Heart left ventricle (tissue), 16 donors: ENCODE measurements around the gene SLC35F1. TPM values are rescaled to one million over a fixed set of nuclear protein-coding genes. Genes with fewer than 3 reads are reported as not detected.

Experiments used
- ATAC-seq, 4 donors: fragments of 200-7000 bp; cut with Tn5 transposase; one replicate each; pipeline ENCODE4 v1.9.1; 2020 to 2022; ENCODE audit warnings: moderate library complexity in 4 of 4, mild to moderate bottlenecking in 3 of 4, moderate number of reproducible peaks in 1 of 4
- DNase-seq, 5 donors: peaks; one replicate each; pipeline ENCODE4 v3.0.0-alpha.2; 2020
- H3K27ac ChIP-seq, 12 donors: fragments of 200-600 bp; sonication (generic) in 4 of 12; one replicate each; pipeline versions ENCODE4 v1.5.0 to v1.8.0; 2016 to 2022; ENCODE audit warnings: mild to moderate bottlenecking in 2 of 12
- H3K27me3 ChIP-seq, 9 donors: fragments of 200-600 bp; sonication (generic) in 2 of 9; one replicate each; pipeline versions ENCODE4 v1.5.1 to v1.8.0; 2016 to 2022; ENCODE audit warnings: mild to moderate bottlenecking in 3 of 9
- H3K36me3 ChIP-seq, 9 donors: fragments of 200-600 bp; sonication (generic) in 2 of 9; one replicate each; pipeline versions ENCODE4 v1.5.0 to v1.8.0; 2018 to 2022; ENCODE audit warnings: mild to moderate bottlenecking in 2 of 9
- H3K4me1 ChIP-seq, 12 donors: fragments of 200-600 bp; sonication (generic) in 4 of 12; one replicate each; pipeline versions ENCODE4 v1.5.0 to v1.8.0; 2016 to 2022; ENCODE audit warnings: mild to moderate bottlenecking in 3 of 12
- H3K4me3 ChIP-seq, 12 donors: fragments of 200-600 bp; sonication (generic) in 4 of 12; one replicate each; pipeline versions ENCODE4 v1.5.0 to v1.8.0; 2017 to 2022; ENCODE audit warnings: mild to moderate bottlenecking in 9 of 12, moderate library complexity in 4 of 12
- H3K9me3 ChIP-seq, 12 donors: fragments of 200-600 bp; sonication (generic) in 4 of 12; one replicate each; pipeline versions ENCODE4 v1.5.0 to v1.8.0; 2016 to 2022; ENCODE audit warnings: mild to moderate bottlenecking in 1 of 12
- POLR2A ChIP-seq, 2 donors: fragments of 450-650 bp; IDR thresholded peaks; one replicate each; pipeline ENCODE4 v1.6.1; 2017; ENCODE audit warnings: antibody characterized with exemption in 2 of 2, mild to moderate bottlenecking in 2 of 2, moderate library complexity in 2 of 2
- WGBS, 4 donors: extraction: QIAGEN DNeasy Blood & Tissue Kit in 2 of 4; methylation state at CpG; one replicate each; pipeline versions ENCODE4 v1.1.5 to v1.1.7; 2013 to 2018; 5-methylcytosine and 5-hydroxymethylcytosine counted together
- intact Hi-C, 10 donors: fragments of 100-400 bp; cut with DNase I; formaldehyde crosslinking; loops; one replicate each; pipeline versions ENCODE4 v1.11.1 to v1.14.2; 2022
- polyA plus RNA-seq, 2 donors: library from polyadenylated mRNA; stranded (reverse); fragments of 200-250 nt; gene quantifications; one replicate each; pipeline ENCODE4 v1.2.3, GENCODE V29; 2013
- total RNA-seq, 9 donors: library from RNA; depleted of rRNA in 2 of 9; stranded (reverse); fragments of >200 nt in 2 of 9; fragmentation: NEBNext Ultra II Directional in 3 of 9; extraction: Animal tissue kit (Norgen Biotek cat#: 25700) in 3 of 9; gene quantifications; one replicate each; pipeline versions ENCODE4 v1.1.0 to v1.2.4, GENCODE V29; 2016 to 2023
- TF ChIP-seq, protein P1 (sequence below), 12 donors: fragments of 200-600 bp; sonication (generic) in 4 of 12; IDR thresholded peaks; one replicate each; pipeline versions ENCODE4 v1.5.0 to v1.8.0; 2018 to 2022; ENCODE audit warnings: antibody characterized with exemption in 12 of 12, mild to moderate bottlenecking in 5 of 12
- donor health status: ischemic (EF 13 %, LVEDD 7.1; RV severe dilation, severe dysfunction).
- donor health status: healthy with polysubstance abuse.
- donor health status: DM: no; HTN: yes; CAD: no.
- donor health status: DM: no; HTN: no; CAD: no.
- donor health status: ischemic (EF 25% LVEDD 6.9; RV normal size, moderate dysfunction).
- donor health status: ischemic (EF 25% LVEDD 5.7; RV mildly dilated, moderate dysfunction).
- donor health status: healthy.
- donor health status: DM: yes; HTN: yes; CAD: no.
- donor health status: ischemic (EF 35%, LVEDD 5.7; RV mildly dilated, moderate dysfunction).
- donor health status: nonischemic (EF 11% LVEDD 7.7; RV severe dilation, severe dysfunction).
- donor health status: DM: yes; HTN: yes; CAD: no.
- donor health status: PGD.
- donor health status: ischemic (EF 29% LVEDD 5.4; RV normal size, mild dysfunction).
- donor health status: nonischemic (EF 23%, LVEDD 6.1; RV moderate dilation, normal function).

SLC35F1 gene
- total and polyA plus RNA-seq, 11 donors = 1.1 to 11.6 (median 5.0) TPM

DNA sequence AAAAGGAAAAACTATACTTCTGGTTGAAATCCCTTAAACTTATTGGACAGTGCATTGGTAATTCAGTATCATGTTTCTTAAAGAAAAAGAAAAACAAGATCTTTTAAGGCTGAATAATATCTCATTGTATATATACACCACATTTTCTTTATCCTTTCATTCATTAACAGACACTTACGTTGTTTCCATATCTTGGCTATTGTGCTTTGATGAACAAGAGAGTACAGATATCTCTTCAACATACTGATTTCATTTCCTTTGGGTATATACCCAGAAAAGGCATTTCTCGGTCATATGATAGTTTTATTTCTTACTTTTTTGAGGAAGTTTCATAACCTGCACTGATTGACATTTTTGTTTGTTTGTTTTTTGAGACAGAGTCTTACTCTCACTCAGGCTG lies 281.5 kb downstream of the SLC35F1 start:
- H3K9me3 ChIP-seq = no peaks in the 10 kb centered on the region
- ATAC-seq (no peak), DNase-seq (no peak)
- intact Hi-C loops = no loop called here
- 63 to 91% (median 86%) methylated on average over 2 of the region's 2 CpGs for WGBS, 4 donors
- H3K27me3 ChIP-seq = no peaks in the 10 kb centered on the region
- peaks cover 0 to 19% (median 11%) of the 10 kb centered on the region in 12 donors for H3K4me1 ChIP-seq
- no peaks in the 10 kb centered on the region for H3K36me3 ChIP-seq
- peak overlapping the region in 1 of 12 donors; percentile 49 for H3K27ac ChIP-seq
- no peak for TF ChIP-seq POLR2A (IDR thresholded peaks at IDR 0.05)
- TF ChIP-seq, protein P1, sequence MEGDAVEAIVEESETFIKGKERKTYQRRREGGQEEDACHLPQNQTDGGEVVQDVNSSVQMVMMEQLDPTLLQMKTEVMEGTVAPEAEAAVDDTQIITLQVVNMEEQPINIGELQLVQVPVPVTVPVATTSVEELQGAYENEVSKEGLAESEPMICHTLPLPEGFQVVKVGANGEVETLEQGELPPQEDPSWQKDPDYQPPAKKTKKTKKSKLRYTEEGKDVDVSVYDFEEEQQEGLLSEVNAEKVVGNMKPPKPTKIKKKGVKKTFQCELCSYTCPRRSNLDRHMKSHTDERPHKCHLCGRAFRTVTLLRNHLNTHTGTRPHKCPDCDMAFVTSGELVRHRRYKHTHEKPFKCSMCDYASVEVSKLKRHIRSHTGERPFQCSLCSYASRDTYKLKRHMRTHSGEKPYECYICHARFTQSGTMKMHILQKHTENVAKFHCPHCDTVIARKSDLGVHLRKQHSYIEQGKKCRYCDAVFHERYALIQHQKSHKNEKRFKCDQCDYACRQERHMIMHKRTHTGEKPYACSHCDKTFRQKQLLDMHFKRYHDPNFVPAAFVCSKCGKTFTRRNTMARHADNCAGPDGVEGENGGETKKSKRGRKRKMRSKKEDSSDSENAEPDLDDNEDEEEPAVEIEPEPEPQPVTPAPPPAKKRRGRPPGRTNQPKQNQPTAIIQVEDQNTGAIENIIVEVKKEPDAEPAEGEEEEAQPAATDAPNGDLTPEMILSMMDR (IDR thresholded peaks at IDR 0.05) = no peak
- H3K4me3 ChIP-seq = no peak overlapping the region

DNA sequence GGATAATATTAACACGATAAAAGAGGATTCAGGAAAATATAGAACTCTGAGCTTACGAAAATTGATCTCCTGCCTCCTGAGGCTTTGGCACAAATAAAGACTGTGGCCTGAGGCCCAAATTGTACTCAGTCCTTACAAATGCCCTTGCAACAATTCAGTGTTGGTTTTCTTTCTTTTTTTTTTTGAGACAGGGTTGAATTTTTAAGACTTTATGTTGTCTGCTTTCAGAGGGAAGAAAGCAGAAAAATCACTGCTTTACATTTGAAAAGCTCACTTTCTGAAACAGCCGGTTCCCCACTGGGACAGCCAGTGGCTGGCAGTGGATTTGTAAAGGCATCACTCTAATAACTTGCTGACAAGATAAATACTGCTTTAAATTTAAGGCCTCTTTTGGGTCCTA lies 290.5 kb downstream of the SLC35F1 start:
- H3K9me3 ChIP-seq = no peaks in the 10 kb centered on the region
- no peaks in the 10 kb centered on the region for H3K4me1 ChIP-seq
- H3K4me3 ChIP-seq = no peak overlapping the region
- no peak for TF ChIP-seq POLR2A (IDR thresholded peaks at IDR 0.05)
- TF ChIP-seq, protein P1 (IDR thresholded peaks at IDR 0.05) = no peak
- ATAC-seq = no peak
- 57 to 75% (median 66%) methylated on average over 3 of the region's 3 CpGs for WGBS, 4 donors
- no peak overlapping the region for H3K27ac ChIP-seq
- H3K27me3 ChIP-seq = no peaks in the 10 kb centered on the region
- no peak for DNase-seq
- intact Hi-C loops = no loop called here
- H3K36me3 ChIP-seq = no peaks in the 10 kb centered on the region

DNA sequence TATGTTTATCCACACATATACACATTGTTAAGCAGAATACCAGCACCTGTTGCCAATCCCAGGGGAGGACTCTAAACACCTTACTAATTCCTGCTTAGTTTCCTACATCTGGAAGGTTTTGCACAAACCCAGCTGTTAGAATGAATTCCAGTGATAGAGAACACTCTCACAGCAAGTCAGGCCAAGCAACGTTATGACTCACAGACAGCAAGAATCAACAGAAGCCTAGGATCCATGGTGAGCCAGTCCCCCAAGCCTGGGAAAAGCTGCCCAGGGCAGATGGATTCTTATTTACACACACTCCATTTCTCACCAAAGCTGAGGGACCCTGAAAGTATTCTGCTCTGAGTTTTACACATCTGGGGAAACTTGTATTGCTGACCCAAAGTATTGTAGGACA lies 291.7 kb downstream of the SLC35F1 start:
- Histone ChIP-seq H3K9me3 (no peaks in the 10 kb centered on the region), H3K4me3 (no peak overlapping the region), H3K27me3 (no peaks in the 10 kb centered on the region), H3K36me3 (no peaks in the 10 kb centered on the region), H3K27ac (no peak overlapping the region), H3K4me1 (no peaks in the 10 kb centered on the region)
- 50 to 64% (median 61%) methylated on average over 1 of the region's 1 CpG for WGBS, 4 donors
- TF ChIP-seq, protein P1 (IDR thresholded peaks at IDR 0.05) = no peak
- no peak for TF ChIP-seq POLR2A (IDR thresholded peaks at IDR 0.05)
- intact Hi-C loops = no loop called here
- no peak for ATAC-seq
- DNase-seq = no peak

DNA sequence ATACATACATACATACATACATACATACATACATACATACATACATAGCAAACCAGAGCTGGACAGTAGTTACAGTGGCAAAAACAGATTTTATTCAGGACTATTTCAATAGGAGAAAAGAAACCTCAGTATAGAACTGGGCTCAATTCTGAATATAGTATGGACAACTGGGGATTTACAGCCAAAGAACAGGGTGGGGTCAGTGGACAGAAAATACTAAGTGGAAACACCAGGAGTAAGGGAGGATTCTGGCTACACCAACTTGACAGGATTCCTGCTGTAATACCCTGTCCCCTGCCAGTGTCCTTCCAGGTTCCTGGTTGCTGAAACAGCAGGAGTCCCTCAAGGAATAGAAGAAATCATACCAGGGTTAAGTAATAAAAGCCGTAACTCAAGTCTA lies 293.1 kb downstream of the SLC35F1 start:
- ATAC-seq (no peak), DNase-seq (no peak)
- no peaks in the 10 kb centered on the region for H3K9me3 ChIP-seq
- no peak overlapping the region for H3K4me3 ChIP-seq
- no peak overlapping the region for H3K27ac ChIP-seq
- TF ChIP-seq, protein P1 (IDR thresholded peaks at IDR 0.05) = no peak
- TF ChIP-seq POLR2A (IDR thresholded peaks at IDR 0.05) = no peak
- WGBS, 4 donors = 89 to 96% (median 95%) methylated on average over 1 of the region's 1 CpG
- H3K4me1 ChIP-seq = no peaks in the 10 kb centered on the region
- intact Hi-C loops = no loop called here
- no peaks in the 10 kb centered on the region for H3K27me3 ChIP-seq
- H3K36me3 ChIP-seq = no peaks in the 10 kb centered on the region
